Hepatocyte (in vitro differentiated cells): ENCODE measurements around the gene WDR90.

ENCODE experiments used
- CTCF ChIP-seq: fragments of 200-600 bp; sonication (generic); IDR thresholded peaks from 2 replicates; pipeline ENCODE4 v1.5.1; 2016; ENCODE audit warnings: antibody characterized with exemption, mild to moderate bottlenecking; ENCODE audit not compliant: poor library complexity
- EZH2 ChIP-seq: fragments of 200-600 bp; sonication (generic); IDR thresholded peaks from 2 replicates; pipeline ENCODE4 v1.6.1; 2016; ENCODE audit warnings: antibody characterized with exemption, mild to moderate bottlenecking, borderline replicate concordance
- EZH2phosphoT487 ChIP-seq: fragments of 200-600 bp; sonication (generic); IDR thresholded peaks from one replicate; pipeline ENCODE4 v1.6.1; 2018; ENCODE audit warnings: antibody characterized with exemption, mild to moderate bottlenecking, low read depth, moderate library complexity; ENCODE audit not compliant: unreplicated experiment, severe bottlenecking

- TF ChIP-seq EZH2 (no peak), CTCF (no peak), EZH2phosphoT487 (no peak)
Measured at GRCh38 chr16:641326-642188, 7.6 kb upstream of the WDR90 start, which contains the start of gene MCRIP2.
